IMR-90 (cell line): ENCODE data around the gene GOT2. TPM values are rescaled to one million over a fixed set of nuclear protein-coding genes. Genes with fewer than 3 reads are reported as not detected.

ENCODE experiments used
- ATAC-seq: fragments of 200-7000 bp; cut with Tn5 transposase; 2 replicates; pipeline ENCODE4 v1.9.1; 2020; ENCODE audit warnings: low read depth, mild to moderate bottlenecking, moderate library complexity
- BruUV-seq: library from RNA; stranded (reverse); fragments of 400-500 nt; replicated peaks from 2 replicates; lab custom pipeline; 2021; lab: Mats Ljungman, UMichigan
- CTCF ChIA-PET: fragments of 300-600 bp; formaldehyde crosslinking; extraction: SDS; loops from one replicate; lab custom pipeline; 2021; ENCODE audit warnings: antibody characterized with exemption; lab: Yijun Ruan, JAX
- POLR2A ChIA-PET: fragments of 300-600 bp; sonication (Branson Sonifier 250); formaldehyde crosslinking; loops from one replicate; lab custom pipeline; 2022; ENCODE audit warnings: antibody characterized with exemption; ENCODE audit not compliant: unreplicated experiment; lab: Charles Lee
- DNase-seq: peaks from one replicate; pipeline ENCODE4 v3.0.0; 2013
- H2AFZ ChIP-seq: replicated peaks from 2 replicates; pipeline ENCODE3; 2013; ENCODE audit warnings: low read length, mild to moderate bottlenecking; ENCODE audit not compliant: poor library complexity
- H2AK5ac ChIP-seq: 2 replicates; pipeline ENCODE4 v1.6.1; 2013; ENCODE audit warnings: low read depth, low read length, inconsistent platforms
- H2AK9ac ChIP-seq: replicated peaks from 2 replicates; pipeline ENCODE3; 2013; ENCODE audit warnings: mild to moderate bottlenecking, low read depth, low read length, moderate library complexity; ENCODE audit not compliant: poor library complexity
- H2BK120ac ChIP-seq: 2 replicates; pipeline ENCODE4 v1.6.1; 2013; ENCODE audit warnings: low read depth, low read length, inconsistent platforms
- H2BK15ac ChIP-seq: 3 replicates; pipeline ENCODE4 v1.6.1; 2013; ENCODE audit warnings: low read depth, low read length, inconsistent platforms
- H2BK20ac ChIP-seq: 2 replicates; pipeline ENCODE4 v1.6.1; 2013; ENCODE audit warnings: low read depth, mild to moderate bottlenecking, inconsistent platforms, low read length, moderate library complexity
- H2BK5ac ChIP-seq: 2 replicates; pipeline ENCODE4 v1.6.1; 2013; ENCODE audit warnings: mild to moderate bottlenecking, low read depth, low read length, inconsistent platforms; ENCODE audit not compliant: poor library complexity, severe bottlenecking
- H3K14ac ChIP-seq: replicated peaks from 2 replicates; pipeline ENCODE4 v1.6.1; 2013; ENCODE audit warnings: low read depth, low read length, inconsistent platforms
- H3K18ac ChIP-seq: 2 replicates; pipeline ENCODE4 v1.6.1; 2013; ENCODE audit warnings: low read depth, low read length, control low read depth
- H3K23ac ChIP-seq: 2 replicates; pipeline ENCODE4 v1.6.1; 2013; ENCODE audit warnings: low read depth, low read length, inconsistent platforms
- H3K27ac ChIP-seq: 2 replicates; pipeline ENCODE4 v1.5.1; 2013; ENCODE audit warnings: mild to moderate bottlenecking, control low read depth, low read length; ENCODE audit not compliant: insufficient read depth
- H3K27me3 ChIP-seq: 2 replicates; pipeline ENCODE4 v1.6.1; 2013; ENCODE audit warnings: low read length; ENCODE audit not compliant: control insufficient read depth, insufficient read depth
- H3K36me3 ChIP-seq: 2 replicates; pipeline ENCODE4 v1.6.1; 2013; ENCODE audit warnings: low read length, mixed read lengths; ENCODE audit not compliant: control insufficient read depth, insufficient read depth
- H3K4ac ChIP-seq: 2 replicates; pipeline ENCODE4 v1.6.1; 2013; ENCODE audit warnings: low read depth, low read length, inconsistent platforms
- H3K4me1 ChIP-seq: 2 replicates; pipeline ENCODE4 v1.6.1; 2013; ENCODE audit warnings: low read length, mixed read lengths; ENCODE audit not compliant: control insufficient read depth, insufficient read depth
- H3K4me2 ChIP-seq: 2 replicates; pipeline ENCODE4 v1.6.1; 2013; ENCODE audit warnings: low read depth, mild to moderate bottlenecking, control low read depth, low read length, moderate library complexity
- H3K4me3 ChIP-seq: 2 replicates; pipeline ENCODE4 v1.5.1; 2013; ENCODE audit warnings: low read depth, mild to moderate bottlenecking, control low read depth, low read length, moderate library complexity; ENCODE audit not compliant: insufficient read depth
- H3K56ac ChIP-seq: 2 replicates; pipeline ENCODE4 v1.6.1; 2013; ENCODE audit warnings: low read length, inconsistent platforms; ENCODE audit not compliant: insufficient read depth; ENCODE audit errors: extremely low read depth
- H3K79me1 ChIP-seq, 2 experiments: 2 replicates each; pipeline ENCODE4 v1.6.1; 2013; ENCODE audit warnings: low read length in 2 of 2, inconsistent platforms in 1 of 2, low read depth in 1 of 2
- H3K9ac ChIP-seq: 2 replicates; pipeline ENCODE4 v1.6.1; 2013; ENCODE audit warnings: low read depth, low read length, control low read depth
- H3K9me1 ChIP-seq: 2 replicates; pipeline ENCODE4 v1.6.1; 2013; ENCODE audit warnings: low read length, inconsistent platforms; ENCODE audit not compliant: insufficient read depth
- H3K9me3 ChIP-seq: 2 replicates; pipeline ENCODE4 v1.6.1; 2013; ENCODE audit warnings: low read length; ENCODE audit not compliant: control insufficient read depth, insufficient read depth
- H4K20me1 ChIP-seq: 2 replicates; pipeline ENCODE4 v1.6.1; 2013; ENCODE audit warnings: low read length, inconsistent platforms; ENCODE audit not compliant: insufficient read depth
- H4K5ac ChIP-seq: 2 replicates; pipeline ENCODE4 v1.6.1; 2013; ENCODE audit warnings: mild to moderate bottlenecking, low read depth, low read length, control low read depth
- H4K8ac ChIP-seq, 2 experiments: 2 replicates each; pipeline ENCODE4 v1.6.1; 2013; ENCODE audit warnings: low read depth in 2 of 2, low read length in 2 of 2, control low read depth in 1 of 2, inconsistent platforms in 1 of 2
- H4K91ac ChIP-seq: 2 replicates; pipeline ENCODE4 v1.6.1; 2013; ENCODE audit warnings: low read depth, low read length, inconsistent platforms; ENCODE audit not compliant: insufficient read depth
- BHLHE40 ChIP-seq: fragments of 150-350 bp; IDR thresholded peaks from 2 replicates; pipeline ENCODE4 v1.6.1; 2016; ENCODE audit warnings: mild to moderate bottlenecking, low read depth, low read length
- CHD1 ChIP-seq: IDR thresholded peaks from 2 replicates; pipeline ENCODE4 v1.6.1; 2012; ENCODE audit warnings: low read depth, low read length, improper control_type of control experiment
- FOS ChIP-seq: fragments of 150-350 bp; IDR thresholded peaks from 2 replicates; pipeline ENCODE4 v1.6.1; 2016; ENCODE audit warnings: low read depth, low read length
- MAFK ChIP-seq: IDR thresholded peaks from 2 replicates; pipeline ENCODE4 v1.6.1; 2012; ENCODE audit warnings: low read depth, low read length, improper control_type of control experiment
- NFE2L2 ChIP-seq: fragments of 150-350 bp; IDR thresholded peaks from 2 replicates; pipeline ENCODE4 v1.6.1; 2016; ENCODE audit warnings: low read depth, mild to moderate bottlenecking, low read length
- POLR2A ChIP-seq: IDR thresholded peaks from 2 replicates; pipeline ENCODE4 v1.6.1; 2012; ENCODE audit warnings: mild to moderate bottlenecking, low read depth, low read length
- RAD21 ChIP-seq: IDR thresholded peaks from 2 replicates; pipeline ENCODE4 v1.6.1; 2012; ENCODE audit warnings: low read length, improper control_type of control experiment
- RCOR1 ChIP-seq: IDR thresholded peaks from 2 replicates; pipeline ENCODE4 v1.6.1; 2012; ENCODE audit warnings: mild to moderate bottlenecking, low read length, improper control_type of control experiment; ENCODE audit not compliant: insufficient replicate concordance
- USF2 ChIP-seq: fragments of 150-350 bp; IDR thresholded peaks from 2 replicates; pipeline ENCODE4 v1.6.1; 2017; ENCODE audit warnings: mild to moderate bottlenecking, antibody characterized with exemption, low read length, low read depth
- WGBS, 2 experiments: methylation state at CpG; one replicate each; pipeline versions ENCODE4 v1.1.5 to v1.1.7; 2013; ENCODE audit warnings: missing lambda C conversion rate in 2 of 2; ENCODE audit not compliant: insufficient read length in 1 of 2; ENCODE audit errors: extremely low coverage in 2 of 2; 5-methylcytosine and 5-hydroxymethylcytosine counted together
- dilution Hi-C: fragments of 300-500 bp; cut with HindIII; formaldehyde crosslinking; loops from one replicate; pipeline ENCODE4 v1.14.3; 2018; ENCODE audit warnings: low sequenced_read_pairs; ENCODE audit not compliant: unreplicated experiment
- in situ Hi-C: fragments of 300-500 bp; cut with MboI; formaldehyde crosslinking; loops from 3 replicates; pipeline ENCODE4 v1.14.3; 2019; ENCODE audit warnings: low sequenced_read_pairs, inconsistent platforms, mixed read lengths
- intact Hi-C: fragments of 100-400 bp; cut with micrococcal nuclease; formaldehyde crosslinking; loops from 2 replicates; pipeline ENCODE4 v1.10.0; 2022
- polyA plus RNA-seq, 3 experiments: library from polyadenylated mRNA; depleted of rRNA; stranded (reverse); fragments of >200 nt; gene quantifications; 2 replicates each; pipeline ENCODE4 v1.2.3, GENCODE V29; 2012; ENCODE audit warnings: low replicate concordance in 1 of 3
- total RNA-seq: library from RNA; depleted of rRNA; stranded (reverse); fragments of >200 nt; gene quantifications from 2 replicates; pipeline ENCODE4 v1.2.3, GENCODE V29; 2012

Gene GOT2
- total and polyA plus RNA-seq, 2 of the 4 experiments (the other 2 are of a cell fraction): 50.2 to 60.2 TPM

DNA sequence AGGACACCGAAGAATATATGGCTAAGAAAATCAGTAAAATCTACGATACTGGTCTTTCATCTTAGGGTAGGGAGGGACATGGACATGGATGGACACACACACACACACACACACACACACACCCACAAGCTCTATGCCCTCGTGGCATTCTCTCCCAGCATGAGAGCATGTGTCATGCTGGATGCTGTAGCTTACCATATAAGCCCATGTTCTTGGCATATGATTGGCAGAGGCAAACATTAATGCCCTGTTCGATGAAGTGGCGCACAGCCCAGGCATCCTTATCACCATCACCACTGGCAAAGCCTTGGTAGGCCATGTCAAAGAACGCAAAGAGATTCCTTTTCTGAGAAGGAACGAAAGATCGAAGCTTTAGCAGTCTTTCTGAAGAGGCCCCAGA lies 17.6 kb downstream of the GOT2 start:
- peak; percentile 54; the same call in 1 of the 2 replicates for ATAC-seq
- Histone ChIP-seq H3K79me1 (no peaks in the 10 kb centered on the region; a peak in 1 of 4 replicates), H3K4me3 (no peak overlapping the region), H2AK5ac (no peak overlapping the region; the same call in 1 of the 2 replicates), H3K18ac (no peak overlapping the region), H3K14ac (no peak overlapping the region), H2AK9ac (no peak overlapping the region), H3K27ac (peak overlapping the region; percentile 51; the same call in 1 of the 2 replicates), H2AFZ (no peak overlapping the region), H3K4me1 (peaks cover 6% of the 10 kb centered on the region), H3K9me3 (no peaks in the 10 kb centered on the region), H2BK120ac (no peak overlapping the region), H2BK20ac (no peak overlapping the region), H3K23ac (no peak overlapping the region), H3K56ac (no peak overlapping the region), H4K8ac (no peak overlapping the region), H4K20me1 (no peaks in the 10 kb centered on the region; the same call in 1 of the 2 replicates), H3K9ac (no peak overlapping the region), H2BK15ac (no peak overlapping the region), H3K4ac (no peak overlapping the region), H3K4me2 (peak overlapping the region; percentile 66), H3K27me3 (no peaks in the 10 kb centered on the region), H4K5ac (no peak overlapping the region), H2BK5ac (peak overlapping the region; percentile 35), H3K9me1 (peaks cover 8% of the 10 kb centered on the region; the same call in 1 of the 2 replicates), H3K36me3 (peaks cover 42% of the 10 kb centered on the region), H4K91ac (no peak overlapping the region)
- DNase-seq: peak; percentile 13
- TF ChIP-seq MAFK: no peak
- no peak for TF ChIP-seq POLR2A
- no peak for TF ChIP-seq NFE2L2
- no peak for TF ChIP-seq BHLHE40
- no peak for TF ChIP-seq CHD1
- TF ChIP-seq RCOR1: no peak
- TF ChIP-seq FOS: no peak
- TF ChIP-seq USF2: no peak
- TF ChIP-seq RAD21: no peak
- ChIA-PET POLR2A (no interaction called here), CTCF (interaction anchor here (1.1 to 1.7 kb wide), 2 partner anchors 15 to 17 kb away, joined by 3 read pairs; partner anchors contain the start of gene GOT2)
- WGBS, 2 experiments: no CpG with 5 or more reads among the region's 8 CpGs
- in situ Hi-C loops (no loop called here), intact Hi-C loops (no loop called here), dilution Hi-C loops (no loop called here)
- BruUV-seq: no TSS peak
